Heart right ventricle (tissue), 16 donors: ENCODE data around the gene HOATZ. TPM values are rescaled to one million over a fixed set of nuclear protein-coding genes. Genes with fewer than 3 reads are reported as not detected.
A peak's percentile ranks its signal among the peaks of the same experiment; 100 is the strongest.

ENCODE experiments used
- ATAC-seq, 8 donors: fragments of 200-7000 bp; cut with Tn5 transposase; one replicate each; pipeline ENCODE4 v1.9.1; 2020; ENCODE audit warnings: mild to moderate bottlenecking in 8 of 8, moderate library complexity in 8 of 8, moderate number of reproducible peaks in 1 of 8
- DNase-seq, 2 donors: peaks; one replicate each; pipeline ENCODE4 v3.0.0-alpha.2; 2020
- H3K27ac ChIP-seq, 10 donors: fragments of 200-600 bp; sonication (generic) in 2 of 10; one replicate each; pipeline versions ENCODE4 v1.5.0 to v1.8.0; 2020 to 2022; ENCODE audit warnings: mild to moderate bottlenecking in 3 of 10
- H3K27me3 ChIP-seq, 7 donors: fragments of 200-600 bp; one replicate each; pipeline ENCODE4 v1.8.0; 2021 to 2022; ENCODE audit warnings: mild to moderate bottlenecking in 2 of 7
- H3K36me3 ChIP-seq, 9 donors: fragments of 200-600 bp; sonication (generic) in 1 of 9; one replicate each; pipeline versions ENCODE4 v1.5.0 to v1.8.0; 2020 to 2022; ENCODE audit warnings: mild to moderate bottlenecking in 2 of 9
- H3K4me1 ChIP-seq, 9 donors: fragments of 200-600 bp; sonication (generic) in 1 of 9; one replicate each; pipeline versions ENCODE4 v1.5.0 to v1.8.0; 2020 to 2022; ENCODE audit warnings: mild to moderate bottlenecking in 4 of 9
- H3K4me3 ChIP-seq, 10 donors: fragments of 200-600 bp; sonication (generic) in 2 of 10; one replicate each; pipeline versions ENCODE4 v1.5.0 to v1.8.0; 2020 to 2022; ENCODE audit warnings: mild to moderate bottlenecking in 7 of 10, moderate library complexity in 2 of 10
- H3K9me3 ChIP-seq, 11 donors: fragments of 200-600 bp in 10 of 11; sonication (generic) in 2 of 11; one replicate each; pipeline versions ENCODE4 v1.5.0 to v1.8.0; 2013 to 2022; ENCODE audit warnings: mild to moderate bottlenecking in 2 of 11, control low read depth in 1 of 11, moderate library complexity in 1 of 11
- WGBS, 2 donors: extraction: QIAGEN DNeasy Blood & Tissue Kit; methylation state at CpG; one replicate each; pipeline ENCODE4 v1.1.7; 2013; ENCODE audit warnings: inconsistent platforms in 1 of 2; 5-methylcytosine and 5-hydroxymethylcytosine counted together
- intact Hi-C, 10 donors: fragments of 100-400 bp; cut with DNase I; formaldehyde crosslinking; loops; one replicate each; pipeline versions ENCODE4 v1.11.1 to v1.14.2; 2022
- polyA plus RNA-seq, 2 donors: library from polyadenylated mRNA; stranded (reverse); fragments of 200-250 nt; gene quantifications; one replicate each; pipeline ENCODE4 v1.2.3, GENCODE V29; 2013
- total RNA-seq, 10 donors: library from RNA; stranded (reverse); fragmentation: NEBNext Ultra II Directional in 3 of 10; extraction: Animal tissue kit (Norgen Biotek cat#: 25700) in 3 of 10; gene quantifications; one replicate each; pipeline versions ENCODE4 v1.2.1 to v1.2.4, GENCODE V29; 2021 to 2023
- TF ChIP-seq, protein P1 (sequence below), 9 donors: fragments of 200-600 bp; sonication (generic) in 2 of 9; IDR thresholded peaks; one replicate each; pipeline versions ENCODE4 v1.5.0 to v1.8.0; 2021 to 2022; ENCODE audit warnings: antibody characterized with exemption in 9 of 9, mild to moderate bottlenecking in 5 of 9, moderate library complexity in 1 of 9
- donor health status: Arrhythmogenic right ventricular cardiomyopathy.
- donor health status: ischemic (EF 13 %, LVEDD 7.1; RV severe dilation, severe dysfunction).
- donor health status: healthy with polysubstance abuse.
- donor health status: DM: no; HTN: yes; CAD: no.
- donor health status: DM: no; HTN: no; CAD: no.
- donor health status: ischemic (EF 25% LVEDD 6.9; RV normal size, moderate dysfunction).
- donor health status: ischemic (EF 25% LVEDD 5.7; RV mildly dilated, moderate dysfunction).
- donor health status: healthy.
- donor health status: DM: yes; HTN: yes; CAD: no.
- donor health status: Ischemic cardiomyopathy.
- donor health status: ischemic (EF 35%, LVEDD 5.7; RV mildly dilated, moderate dysfunction).
- donor health status: nonischemic (EF 11% LVEDD 7.7; RV severe dilation, severe dysfunction).
- donor health status: DM: yes; HTN: yes; CAD: no.
- donor health status: PGD.
- donor health status: ischemic (EF 29% LVEDD 5.4; RV normal size, mild dysfunction).
- donor health status: nonischemic (EF 23%, LVEDD 6.1; RV moderate dilation, normal function).

The HOATZ gene
- total and polyA plus RNA-seq, 12 donors, result not detected

DNA sequence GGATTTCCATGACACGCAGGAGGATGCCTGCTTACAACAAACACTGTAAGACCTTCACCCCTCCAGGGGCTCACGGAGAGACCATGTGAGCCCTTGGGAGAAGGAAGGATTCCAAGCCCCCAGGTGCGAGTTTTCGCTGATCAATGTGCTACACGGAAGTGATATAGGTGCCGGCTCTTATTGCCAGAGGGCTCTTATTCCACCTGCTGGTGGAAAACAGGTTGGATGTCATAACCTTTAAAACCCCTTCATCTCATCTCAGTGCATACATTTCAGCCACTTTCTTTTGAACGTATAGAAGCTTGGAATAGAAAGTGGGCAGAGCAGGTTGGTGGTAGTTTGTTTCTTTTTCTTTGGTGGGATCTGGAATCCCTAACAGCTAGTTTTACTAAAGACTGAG lies 51.7 kb downstream of the HOATZ start:
- peaks cover 0 to 3% (median 0%) of the 10 kb centered on the region in 9 donors for H3K36me3 ChIP-seq
- H3K9me3 ChIP-seq, result no peaks in the 10 kb centered on the region
- 81 to 89% methylated on average over 7 of the region's 7 CpGs for WGBS, 2 donors
- no peak overlapping the region for H3K4me3 ChIP-seq
- H3K27me3 ChIP-seq, result no peaks in the 10 kb centered on the region
- TF ChIP-seq, protein P1, sequence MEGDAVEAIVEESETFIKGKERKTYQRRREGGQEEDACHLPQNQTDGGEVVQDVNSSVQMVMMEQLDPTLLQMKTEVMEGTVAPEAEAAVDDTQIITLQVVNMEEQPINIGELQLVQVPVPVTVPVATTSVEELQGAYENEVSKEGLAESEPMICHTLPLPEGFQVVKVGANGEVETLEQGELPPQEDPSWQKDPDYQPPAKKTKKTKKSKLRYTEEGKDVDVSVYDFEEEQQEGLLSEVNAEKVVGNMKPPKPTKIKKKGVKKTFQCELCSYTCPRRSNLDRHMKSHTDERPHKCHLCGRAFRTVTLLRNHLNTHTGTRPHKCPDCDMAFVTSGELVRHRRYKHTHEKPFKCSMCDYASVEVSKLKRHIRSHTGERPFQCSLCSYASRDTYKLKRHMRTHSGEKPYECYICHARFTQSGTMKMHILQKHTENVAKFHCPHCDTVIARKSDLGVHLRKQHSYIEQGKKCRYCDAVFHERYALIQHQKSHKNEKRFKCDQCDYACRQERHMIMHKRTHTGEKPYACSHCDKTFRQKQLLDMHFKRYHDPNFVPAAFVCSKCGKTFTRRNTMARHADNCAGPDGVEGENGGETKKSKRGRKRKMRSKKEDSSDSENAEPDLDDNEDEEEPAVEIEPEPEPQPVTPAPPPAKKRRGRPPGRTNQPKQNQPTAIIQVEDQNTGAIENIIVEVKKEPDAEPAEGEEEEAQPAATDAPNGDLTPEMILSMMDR (IDR thresholded peaks at IDR 0.05), result no peak
- H3K27ac ChIP-seq, result no peak overlapping the region
- ATAC-seq (no peak), DNase-seq (no peak)
- peaks cover 0 to 10% (median 0%) of the 10 kb centered on the region in 9 donors for H3K4me1 ChIP-seq
- intact Hi-C loops, result loop anchor here in 5 of 10 donors (5.0 to 10.0 kb wide), 4 partner anchors 208 to 278 kb away; no protein-coding TSS in a partner anchor

DNA sequence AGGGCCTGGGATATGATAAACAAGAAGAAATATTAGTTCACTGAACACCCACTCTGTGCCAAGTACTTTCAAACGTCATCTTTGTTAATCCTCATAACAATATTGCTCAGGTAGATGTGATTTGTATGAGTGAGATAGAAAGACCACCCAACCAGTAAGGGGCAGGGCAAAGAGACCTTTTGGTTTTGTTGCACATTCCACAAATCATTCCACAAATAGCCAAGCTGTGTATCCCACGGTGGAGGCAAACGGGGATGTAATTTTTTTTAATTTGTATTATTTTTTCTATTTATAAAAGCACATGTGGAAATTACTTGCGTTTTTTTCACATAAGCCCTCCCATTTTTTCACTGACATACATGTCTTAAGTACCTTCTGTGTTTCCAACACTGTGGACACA lies 54.9 kb downstream of the HOATZ start:
- intact Hi-C loops, result loop anchor here in 5 of 10 donors (5.0 to 10.0 kb wide), 4 partner anchors 205 to 275 kb away; no protein-coding TSS in a partner anchor
- Histone ChIP-seq H3K4me3 (no peak overlapping the region), H3K9me3 (no peaks in the 10 kb centered on the region), H3K27me3 (no peaks in the 10 kb centered on the region), H3K36me3 (no peaks in the 10 kb centered on the region), H3K27ac (peak overlapping the region in 1 of 10 donors; percentile 31), H3K4me1 (peaks cover 0 to 26% (median 10%) of the 10 kb centered on the region in 9 donors)
- TF ChIP-seq, protein P1 (IDR thresholded peaks at IDR 0.05), result no peak
- WGBS, 2 donors, result 68 to 74% methylated on average over 4 of the region's 4 CpGs
- no peak for DNase-seq
- no peak for ATAC-seq

DNA sequence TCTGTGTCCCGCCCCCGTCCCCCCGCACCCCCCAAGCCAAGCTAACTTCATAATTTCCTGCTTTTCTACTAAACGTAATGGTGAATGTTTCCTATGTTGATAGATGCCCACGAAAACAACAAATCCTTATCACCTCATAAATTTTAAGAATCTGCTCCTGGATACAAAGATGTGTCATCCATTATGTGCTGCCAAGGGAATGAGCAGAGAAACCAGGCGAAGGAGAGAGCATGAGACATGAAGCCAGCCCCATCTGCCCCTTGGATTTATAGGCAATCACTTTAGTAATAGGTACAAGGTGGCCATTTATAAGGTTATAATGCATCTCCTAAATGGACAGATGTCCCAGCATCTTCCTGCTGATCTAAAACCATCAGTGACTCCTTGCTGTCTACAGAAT lies 56.2 kb downstream of the HOATZ start:
- no peaks in the 10 kb centered on the region for H3K9me3 ChIP-seq
- TF ChIP-seq, protein P1 (IDR thresholded peaks at IDR 0.05), result no peak

DNA sequence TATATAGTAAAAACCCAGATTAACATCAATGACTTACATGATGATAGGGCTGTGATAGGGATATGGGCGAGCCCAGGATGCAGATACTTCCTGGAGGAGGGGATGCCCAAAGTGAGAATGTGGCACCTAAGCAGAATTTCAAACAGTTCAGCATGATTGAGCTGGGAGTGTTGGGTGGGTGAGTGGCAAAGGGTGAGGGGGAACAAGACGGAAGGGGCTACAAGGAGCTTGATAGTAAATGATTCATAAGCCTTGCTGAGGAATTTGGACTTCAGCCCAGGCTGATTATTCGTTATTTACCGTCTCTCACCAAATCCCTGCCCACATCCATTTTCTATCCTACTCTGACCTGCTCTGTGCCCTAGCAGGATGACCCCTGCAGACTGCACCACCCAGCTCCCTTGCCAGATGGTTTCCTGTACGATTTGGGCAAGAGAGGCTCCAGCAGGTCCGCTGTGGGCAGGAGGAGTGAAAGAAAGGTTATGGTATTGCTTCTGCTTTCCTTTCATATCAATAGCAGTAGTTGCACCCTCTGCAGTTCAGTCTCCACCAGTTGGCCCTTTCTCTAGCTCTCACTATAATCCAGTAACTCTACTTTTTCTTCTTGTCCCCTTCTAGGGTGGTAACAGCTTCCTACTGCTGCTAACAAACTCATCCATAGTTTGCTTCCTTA lies 57.4 kb downstream of the HOATZ start:
- Histone ChIP-seq H3K27ac (no peak overlapping the region), H3K9me3 (no peaks in the 10 kb centered on the region), H3K4me3 (no peak overlapping the region), H3K4me1 (peaks cover 0 to 35% (median 15%) of the 10 kb centered on the region in 9 donors), H3K36me3 (no peaks in the 10 kb centered on the region), H3K27me3 (no peaks in the 10 kb centered on the region)
- WGBS, 2 donors, result 58% methylated on average over 6 of the region's 6 CpGs
- intact Hi-C loops, result no loop called here
- TF ChIP-seq, protein P1 (IDR thresholded peaks at IDR 0.05), result no peak
- ATAC-seq (peak in 1 of 8 donors; percentile 18), DNase-seq (no peak)

More for the DNA sequence above, 56.2 kb downstream of the HOATZ start:
- WGBS, 2 donors, result 58 to 73% methylated on average over 6 of the region's 6 CpGs
- DNase-seq, result no peak
- ATAC-seq, result no peak
- Histone ChIP-seq H3K36me3 (no peaks in the 10 kb centered on the region), H3K4me1 (peaks cover 0 to 35% (median 15%) of the 10 kb centered on the region in 9 donors), H3K27me3 (no peaks in the 10 kb centered on the region), H3K27ac (no peak overlapping the region), H3K4me3 (no peak overlapping the region)
- intact Hi-C loops, result no loop called here
